ENCODE measurements around the gene CASTOR2. TPM values are rescaled to one million over a fixed set of nuclear protein-coding genes. Genes with fewer than 3 reads are reported as not detected.
A peak's percentile ranks its signal among the peaks of the same experiment; 100 is the strongest.

The CASTOR2 gene
- total RNA-seq, 1 donor from 2014 or later = 74.2 TPM

- no peak for DNase-seq
- peak overlapping the region; percentile 97 for H3K27ac Mint-ChIP-seq (ENCODE audit: unreplicated experiment)
- H3K36me3 Mint-ChIP-seq (ENCODE audit: unreplicated experiment) = peaks cover 5% of the 10 kb centered on the region
- H3K27me3 Mint-ChIP-seq (ENCODE audit: unreplicated experiment) = peaks cover 10% of the 10 kb centered on the region
- no peak for TF ChIP-seq CTCF (IDR thresholded peaks at IDR 0.05; ENCODE audit: partially characterized antibody, unreplicated experiment)
- peaks cover 30% of the 10 kb centered on the region for H3K4me1 Mint-ChIP-seq (ENCODE audit: low read depth, unreplicated experiment)
- peak overlapping the region; percentile 39 for H3K4me3 Mint-ChIP-seq (ENCODE audit: unreplicated experiment)
- H3K9me3 Mint-ChIP-seq (ENCODE audit: unreplicated experiment) = peaks cover 7% of the 10 kb centered on the region
These were observed 74.7 kb downstream of the CASTOR2 start for GRCh38 chr7:75039166-75039565.

GRCh38 chr7:75039709-75040108 lies 75.2 kb downstream of the CASTOR2 start:
- Mint-ChIP-seq H3K9me3 (ENCODE audit: unreplicated experiment) (peaks cover 7% of the 10 kb centered on the region), H3K27me3 (ENCODE audit: unreplicated experiment) (peaks cover 14% of the 10 kb centered on the region), H3K4me3 (ENCODE audit: unreplicated experiment) (peak overlapping the region; percentile 39), H3K4me1 (ENCODE audit: low read depth, unreplicated experiment) (peaks cover 30% of the 10 kb centered on the region), H3K36me3 (ENCODE audit: unreplicated experiment) (peaks cover 5% of the 10 kb centered on the region), H3K27ac (ENCODE audit: unreplicated experiment) (peak overlapping the region; percentile 97)
- no peak for TF ChIP-seq CTCF (IDR thresholded peaks at IDR 0.05; ENCODE audit: partially characterized antibody, unreplicated experiment)
- DNase-seq = peak; percentile 78

- H3K9me3 Mint-ChIP-seq (ENCODE audit: unreplicated experiment) = peaks cover 7% of the 10 kb centered on the region
- H3K36me3 Mint-ChIP-seq (ENCODE audit: unreplicated experiment) = peaks cover 5% of the 10 kb centered on the region
- H3K27me3 Mint-ChIP-seq (ENCODE audit: unreplicated experiment) = peaks cover 14% of the 10 kb centered on the region
- no peak for TF ChIP-seq CTCF (IDR thresholded peaks at IDR 0.05; ENCODE audit: partially characterized antibody, unreplicated experiment)
- peaks cover 30% of the 10 kb centered on the region for H3K4me1 Mint-ChIP-seq (ENCODE audit: low read depth, unreplicated experiment)
- DNase-seq = no peak
- peak overlapping the region; percentile 97 for H3K27ac Mint-ChIP-seq (ENCODE audit: unreplicated experiment)
- H3K4me3 Mint-ChIP-seq (ENCODE audit: unreplicated experiment) = peak overlapping the region; percentile 57
These were observed 76.0 kb downstream of the CASTOR2 start for GRCh38 chr7:75040512-75040911.

GRCh38 chr7:75042286-75042685 lies 77.8 kb downstream of the CASTOR2 start:
- H3K27ac Mint-ChIP-seq (ENCODE audit: unreplicated experiment) = peak overlapping the region; percentile 28
- no peak for TF ChIP-seq CTCF (IDR thresholded peaks at IDR 0.05; ENCODE audit: partially characterized antibody, unreplicated experiment)

GRCh38 chr7:75042831-75043703 lies 78.6 kb downstream of the CASTOR2 start:
- no peak for DNase-seq
- H3K9me3 Mint-ChIP-seq (ENCODE audit: unreplicated experiment) = peaks cover 12% of the 10 kb centered on the region
- H3K27ac Mint-ChIP-seq (ENCODE audit: unreplicated experiment) = no peak overlapping the region
- peaks cover 40% of the 10 kb centered on the region for H3K4me1 Mint-ChIP-seq (ENCODE audit: low read depth, unreplicated experiment)
- H3K36me3 Mint-ChIP-seq (ENCODE audit: unreplicated experiment) = peaks cover 5% of the 10 kb centered on the region
- H3K27me3 Mint-ChIP-seq (ENCODE audit: unreplicated experiment) = peaks cover 19% of the 10 kb centered on the region
- no peak for TF ChIP-seq CTCF (IDR thresholded peaks at IDR 0.05; ENCODE audit: partially characterized antibody, unreplicated experiment)
- H3K4me3 Mint-ChIP-seq (ENCODE audit: unreplicated experiment) = no peak overlapping the region

More at GRCh38 chr7:75042286-75042685, 77.8 kb downstream of the CASTOR2 start:
- Mint-ChIP-seq H3K4me1 (ENCODE audit: low read depth, unreplicated experiment) (peaks cover 41% of the 10 kb centered on the region), H3K27me3 (ENCODE audit: unreplicated experiment) (peaks cover 19% of the 10 kb centered on the region), H3K9me3 (ENCODE audit: unreplicated experiment) (peaks cover 12% of the 10 kb centered on the region), H3K4me3 (ENCODE audit: unreplicated experiment) (peak overlapping the region; percentile 38), H3K36me3 (ENCODE audit: unreplicated experiment) (peaks cover 5% of the 10 kb centered on the region)
- no peak for DNase-seq
